Stimulated activated CD8-positive, alpha-beta memory T cell treated with anti-CD3 and anti-CD28 coated beads, Interleukin-4, amount 100 ng/mL, for 4 hours (primary cell): ENCODE measurements around the gene KLHL9.

ENCODE experiments used
- DNase-seq, 2 donors: peaks; one replicate each; pipeline ENCODE4 v3.0.0-alpha.2; 2020; ENCODE audit warnings: low read depth in 2 of 2, low spot score in 1 of 2

Gene KLHL9

DNA sequence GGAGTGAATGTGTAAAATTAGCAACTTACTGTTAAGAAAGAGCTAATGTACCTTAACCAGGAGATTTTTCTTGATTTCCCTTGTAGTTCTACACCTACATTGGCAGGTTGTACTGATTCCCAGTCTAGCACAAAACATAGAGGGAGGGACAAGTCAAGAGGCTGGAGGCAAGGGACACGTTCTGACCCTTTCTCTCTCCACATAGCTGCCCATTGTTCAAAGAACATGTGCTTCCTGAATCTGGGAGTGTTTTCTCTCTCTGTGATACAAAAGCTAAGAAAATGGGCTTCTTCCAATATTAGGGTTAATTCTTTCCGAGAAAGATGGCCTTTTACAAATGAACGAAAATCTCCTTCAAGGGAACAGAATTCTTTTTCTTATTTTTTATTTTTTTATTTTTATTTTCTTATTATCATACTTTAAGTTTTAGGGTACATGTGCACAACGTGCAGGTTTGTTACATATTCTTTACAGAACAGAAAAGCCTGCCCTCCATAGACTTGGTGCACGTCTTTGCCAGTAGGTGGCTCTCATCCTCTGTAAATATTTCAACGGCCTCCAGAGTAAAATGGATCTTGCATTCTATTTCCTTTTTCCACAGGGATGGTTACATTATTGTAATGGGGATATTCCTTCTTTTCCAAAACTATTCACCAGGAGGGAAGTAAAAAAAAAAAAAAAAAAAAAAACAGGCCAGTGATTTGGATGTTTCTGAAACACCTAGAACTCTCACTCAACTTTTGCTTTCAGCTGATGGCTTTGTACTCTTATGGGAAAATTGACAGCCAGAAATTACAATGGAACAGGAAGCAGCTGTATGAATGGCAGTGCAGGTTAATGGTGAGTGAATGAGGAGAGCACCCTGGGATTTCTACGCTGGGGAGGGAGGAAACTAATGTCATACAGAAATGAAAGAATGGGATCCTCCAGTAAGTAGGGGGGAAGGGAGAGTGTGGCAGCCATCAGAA, 17.0 kb downstream of the KLHL9 start:
- no peak for DNase-seq

DNA sequence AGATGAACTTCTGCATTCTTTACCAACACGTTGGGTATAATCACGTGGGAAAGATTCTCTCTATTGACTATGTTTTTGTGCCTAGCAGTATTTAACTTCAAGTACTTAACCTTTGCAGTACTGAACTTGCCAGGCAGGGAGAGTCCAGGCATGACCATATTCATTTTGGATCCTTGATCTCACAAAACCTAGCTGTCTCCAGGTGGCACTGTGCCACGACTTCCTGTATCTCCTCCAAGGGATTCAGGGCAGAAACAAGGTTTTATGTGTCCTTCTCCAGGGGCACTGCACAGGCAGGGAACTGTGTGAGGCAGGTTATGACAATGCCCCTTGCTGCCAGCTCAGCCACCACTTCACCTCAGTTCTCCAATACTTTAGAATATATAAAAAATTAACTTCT, 18.3 kb downstream of the KLHL9 start:
- no peak for DNase-seq

DNA sequence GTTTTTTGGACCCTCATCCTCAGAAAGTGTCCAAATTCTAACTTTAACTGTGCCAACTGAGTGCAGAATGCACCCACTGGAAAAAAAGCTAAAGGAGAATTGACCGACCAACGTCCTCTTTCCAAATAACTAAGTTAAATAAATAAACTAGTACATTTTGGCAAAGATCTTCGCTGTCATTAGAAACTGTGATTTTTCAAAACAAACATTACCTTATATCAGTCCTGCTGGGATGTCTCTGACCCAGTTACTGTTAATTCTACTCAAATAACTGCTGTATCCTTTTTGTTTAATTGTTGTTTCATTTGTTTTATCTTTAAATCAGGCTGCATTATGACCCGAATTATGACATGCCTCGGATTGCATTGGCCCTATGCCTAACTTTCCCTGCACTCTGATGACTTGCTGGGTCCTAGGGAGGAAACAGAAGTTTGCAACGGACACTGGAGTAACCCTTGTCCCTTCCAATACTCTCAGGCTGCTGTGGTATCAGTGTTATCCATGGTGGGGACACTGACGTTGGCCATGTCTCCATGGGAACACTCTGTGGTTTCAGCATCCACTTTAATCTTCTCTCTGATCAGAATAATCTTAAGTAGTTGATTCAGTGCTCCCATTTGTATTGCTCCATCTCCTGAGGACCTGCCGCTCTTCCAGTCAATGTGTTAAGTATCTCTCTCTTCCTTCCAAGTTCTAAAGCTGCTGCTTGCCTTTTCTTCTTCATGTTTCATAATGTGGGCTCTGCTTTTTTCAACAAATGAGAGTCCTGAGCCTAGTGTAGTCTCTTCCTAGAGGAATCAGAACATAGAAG, 19.0 kb downstream of the KLHL9 start:
- no peak for DNase-seq

DNA sequence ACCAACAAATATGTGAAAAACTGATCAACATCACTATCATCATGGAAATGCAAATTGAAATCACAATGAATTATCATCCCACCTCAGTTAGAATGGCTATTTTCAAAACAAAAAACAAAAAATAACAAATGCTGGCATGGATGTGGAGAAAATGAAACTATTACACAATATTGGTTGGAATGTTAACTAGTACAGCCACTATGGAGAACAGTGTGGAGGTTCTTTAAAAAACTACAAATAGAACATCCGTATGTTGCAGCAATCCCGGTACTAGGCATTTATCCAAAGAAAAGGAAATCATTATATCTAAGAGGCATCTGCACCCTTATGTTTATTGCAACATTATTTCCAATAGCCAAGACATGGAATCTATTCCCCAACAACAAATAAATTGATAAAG, 21.1 kb downstream of the KLHL9 start:
- no peak for DNase-seq

DNA sequence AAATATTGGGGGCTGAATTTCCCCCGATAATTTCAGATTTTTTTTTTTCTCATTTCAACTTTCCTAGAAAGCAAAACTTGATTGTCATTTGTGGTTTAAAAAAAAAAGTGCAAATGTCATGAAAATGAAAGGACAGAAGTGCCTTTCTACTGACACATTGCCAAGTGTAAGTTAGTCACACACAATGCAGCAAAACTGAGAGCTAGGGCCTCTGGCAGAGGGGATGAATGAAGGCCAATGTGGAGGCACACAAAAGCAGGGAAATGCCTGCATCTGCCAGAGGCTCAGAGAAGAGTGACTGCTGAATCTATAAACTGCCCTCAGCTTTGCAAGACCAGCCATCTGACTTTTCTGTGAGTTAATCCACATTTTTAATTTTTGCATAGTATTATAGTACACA, 23.3 kb downstream of the KLHL9 start:
- DNase-seq: no peak

DNA sequence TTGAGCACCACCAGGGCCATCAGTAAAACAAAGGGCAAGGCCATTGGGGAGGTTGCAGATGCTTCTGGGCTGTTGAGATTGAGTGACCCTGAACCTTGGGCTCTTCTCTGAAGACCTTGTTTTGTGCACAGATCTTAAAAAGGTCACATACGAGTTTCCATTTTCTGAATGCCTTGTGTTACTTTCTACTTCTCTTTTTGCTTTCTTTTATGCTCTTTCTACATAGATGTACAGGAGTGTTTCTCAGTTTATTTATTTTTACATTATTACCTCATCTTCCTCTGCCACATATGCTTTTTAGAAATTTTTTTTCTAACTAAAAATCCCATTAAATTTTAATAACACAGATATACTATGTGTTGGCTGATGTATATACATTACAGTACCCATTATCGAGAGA, 30.0 kb downstream of the KLHL9 start, which contains the start of gene IFNA5:
IFNA5 (minus strand) TSS at position 101 of the 400 bp plus-strand sequence; CDS start at position 44, 57 bp downstream.
- DNase-seq: no peak

DNA sequence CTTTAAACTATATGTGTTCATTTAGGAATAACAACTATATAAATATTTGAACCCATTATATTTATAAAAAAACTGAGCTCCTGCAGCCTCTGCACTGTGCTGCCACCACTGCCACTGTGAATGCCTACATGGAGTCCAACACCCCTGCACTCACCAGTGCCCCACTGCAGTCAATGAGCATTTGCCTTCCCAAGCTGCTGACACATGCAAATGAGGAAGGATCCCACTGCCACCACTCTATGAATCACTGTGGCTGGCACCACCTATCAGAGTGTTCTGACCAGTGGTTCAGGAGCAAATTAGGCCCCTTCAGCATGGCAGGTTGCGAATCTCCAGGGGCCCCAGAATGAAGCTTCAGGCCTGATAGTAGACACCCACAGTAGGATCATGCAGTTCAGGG, 39.2 kb downstream of the KLHL9 start:
- no peak for DNase-seq

DNA sequence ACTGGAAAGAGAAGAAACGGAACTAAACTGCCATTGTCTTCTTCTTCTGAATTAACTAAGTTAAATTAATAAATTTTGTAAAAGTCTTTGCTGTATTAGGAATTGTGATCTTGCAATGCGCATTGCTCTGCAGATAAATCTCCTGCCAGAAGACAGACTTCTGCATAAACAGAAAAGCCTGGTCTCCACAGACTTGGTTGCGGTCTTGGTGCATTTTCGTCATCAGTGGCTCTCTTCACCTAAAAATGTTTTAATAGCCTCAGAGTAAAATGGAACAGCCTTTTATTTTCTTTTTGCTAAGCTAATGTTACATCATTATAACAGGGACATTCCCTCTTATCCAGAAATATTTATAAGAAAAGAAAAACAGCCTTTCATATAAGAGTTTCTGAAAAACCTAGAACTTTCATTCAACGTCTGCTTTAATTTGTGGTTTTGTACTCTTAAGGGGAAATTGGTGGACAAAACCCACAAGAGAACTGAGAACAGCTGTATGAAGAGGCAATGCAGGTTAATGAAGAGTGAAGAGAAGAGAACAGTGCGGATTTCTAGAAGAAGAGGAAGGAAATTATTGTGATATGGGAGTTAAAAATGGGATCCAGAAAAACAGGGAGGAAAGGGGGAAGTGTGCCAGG, 40.2 kb downstream of the KLHL9 start:
- no peak for DNase-seq

DNA sequence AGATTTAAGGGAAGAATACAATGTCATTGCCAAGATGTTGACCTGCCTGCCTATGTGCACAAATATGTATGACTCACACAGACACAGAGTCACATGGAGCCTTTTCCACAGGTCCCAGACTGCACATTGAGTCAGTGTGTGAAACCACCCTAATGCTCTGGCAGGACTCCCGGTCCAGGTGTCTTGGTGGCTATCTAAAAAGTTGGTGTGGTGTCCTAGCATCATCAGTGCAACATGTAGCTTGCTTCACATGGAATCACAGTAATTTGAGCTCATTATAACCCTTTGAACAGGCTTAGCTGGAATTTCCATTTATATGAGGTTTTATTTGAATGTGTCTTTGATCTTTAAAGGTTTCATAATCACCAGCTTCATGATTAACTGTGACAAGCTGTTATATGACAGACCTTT, 40.8 kb downstream of the KLHL9 start:
- DNase-seq: no peak

DNA sequence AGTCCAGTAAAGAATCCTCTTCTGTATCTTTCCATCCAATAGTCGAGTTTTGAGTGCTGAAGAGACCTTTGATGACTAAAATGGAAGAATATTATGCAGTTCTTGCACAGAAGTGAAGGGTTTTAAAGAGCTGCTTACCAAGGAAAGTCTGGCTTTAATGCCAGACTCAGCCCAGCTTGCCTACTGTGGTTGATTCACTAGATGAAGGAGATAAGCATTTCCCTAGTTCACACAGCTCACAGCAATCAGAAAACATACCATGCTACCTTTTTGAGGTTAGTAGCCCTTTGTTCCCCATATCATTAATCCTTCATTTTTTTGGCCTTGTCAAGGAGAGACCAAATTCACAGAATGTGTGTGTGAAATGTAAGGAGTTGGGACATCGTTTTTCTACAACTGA, 45.4 kb downstream of the KLHL9 start:
- no peak for DNase-seq

DNA sequence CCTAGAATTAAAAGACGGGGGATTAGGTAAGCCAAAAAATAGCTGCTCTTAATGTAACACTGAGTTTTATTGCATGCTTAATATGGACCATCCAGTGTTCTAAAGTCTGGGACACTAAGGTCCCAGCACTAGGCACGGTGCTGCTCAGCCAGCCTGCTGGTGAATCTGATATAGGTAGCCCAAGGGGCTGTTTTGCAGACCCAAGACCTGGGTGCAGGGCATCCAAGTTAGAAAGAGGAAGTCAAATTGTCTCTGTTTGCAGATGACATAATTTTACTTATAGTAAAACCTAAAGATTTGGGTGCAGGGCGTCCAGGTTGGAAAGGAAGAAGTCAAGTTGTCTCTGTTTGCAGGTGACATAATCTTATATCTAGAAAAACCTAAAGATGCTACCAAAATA, 47.9 kb downstream of the KLHL9 start:
- no peak for DNase-seq

DNA sequence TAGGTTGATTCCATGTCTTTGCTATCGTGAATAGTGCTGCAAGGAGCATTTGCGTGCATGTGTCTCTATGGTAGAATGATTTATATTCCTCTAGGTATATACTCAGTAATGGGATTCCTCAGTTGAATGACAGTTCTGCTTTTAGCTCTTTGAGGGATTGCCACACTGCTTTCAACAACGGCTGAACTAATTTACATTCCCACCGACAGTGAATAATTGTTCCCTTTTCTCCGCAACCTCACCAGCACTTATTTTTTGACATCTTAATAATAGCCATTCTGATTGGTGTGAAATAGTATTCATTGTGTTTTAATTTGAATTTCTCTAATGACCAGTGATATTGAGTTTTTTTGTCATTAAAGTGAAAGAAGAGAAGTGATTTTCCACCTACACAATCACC, 48.5 kb downstream of the KLHL9 start:
- DNase-seq: no peak

DNA sequence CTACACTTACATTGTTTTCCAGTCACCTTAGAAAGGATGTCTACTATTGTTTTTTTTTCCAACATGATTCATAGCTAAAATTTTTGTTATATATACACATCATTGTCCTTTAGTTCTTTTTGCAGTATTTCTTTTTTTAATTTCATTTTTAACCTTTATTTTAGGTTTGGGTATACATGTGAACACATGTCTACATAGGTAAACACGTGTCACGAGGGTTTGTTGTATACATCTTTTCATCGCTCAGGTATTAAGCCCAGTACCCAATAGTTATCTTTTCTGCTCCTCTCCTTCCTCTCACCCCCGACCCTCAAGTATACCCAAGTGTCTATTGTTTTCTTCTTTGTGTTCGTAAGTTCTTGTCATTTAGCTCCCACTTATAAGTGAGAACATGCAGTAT, 49.1 kb downstream of the KLHL9 start:
- DNase-seq: no peak

DNA sequence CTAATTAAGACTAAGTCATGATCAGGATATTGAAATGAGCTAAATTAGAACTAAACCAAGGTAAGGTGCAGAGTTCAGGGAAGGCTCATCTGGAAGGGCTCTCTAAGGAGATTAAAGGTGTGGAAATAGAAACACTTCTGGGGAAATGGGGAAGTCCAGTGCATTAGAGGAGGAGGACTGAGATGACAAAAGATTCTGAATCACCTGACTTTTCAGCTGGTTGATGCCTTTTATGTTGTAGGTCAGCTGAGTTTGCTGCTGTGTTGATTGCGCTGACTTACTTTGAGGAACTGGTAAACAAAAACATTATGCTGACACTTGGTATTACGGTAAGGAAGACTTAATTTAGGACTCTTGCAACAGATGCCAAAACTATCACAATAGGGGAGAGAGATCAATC, 53.9 kb downstream of the KLHL9 start:
- no peak for DNase-seq
